ENCODE measurements around the gene ACO2.

DNA sequence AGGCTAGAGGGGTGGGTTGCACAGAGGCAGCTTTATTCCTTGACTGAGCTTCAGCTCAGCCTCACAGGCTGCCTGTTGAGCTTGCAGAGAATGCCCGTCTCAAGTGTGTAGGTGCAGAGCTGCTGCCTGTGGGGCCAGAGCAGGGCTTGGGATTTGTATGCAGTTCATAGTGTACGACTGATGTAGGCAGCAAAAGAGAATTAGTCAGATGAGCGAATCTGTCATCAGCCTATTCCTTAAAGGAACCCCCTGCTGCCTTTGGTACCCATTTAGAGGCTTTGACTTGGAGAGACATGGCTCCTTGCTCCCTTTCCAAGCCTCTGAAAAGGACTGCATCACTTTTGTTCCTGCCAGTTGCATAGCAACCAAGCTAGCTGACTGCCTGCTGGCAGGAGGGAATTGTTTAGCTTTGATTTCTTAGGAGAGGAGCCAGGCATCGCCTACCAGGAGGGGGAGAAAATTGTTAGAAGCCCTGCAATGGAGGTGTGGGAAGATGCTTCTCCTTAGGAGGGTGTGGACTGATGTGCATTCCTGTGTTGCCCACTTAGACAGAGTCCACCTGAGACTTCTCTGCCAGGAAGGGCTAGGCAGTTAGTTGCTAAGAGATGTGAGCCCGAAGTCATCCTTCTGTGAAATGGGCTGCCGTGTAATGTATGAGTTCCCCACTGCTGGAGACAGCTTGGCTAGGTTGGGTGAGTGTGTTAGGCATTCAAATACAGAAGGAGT lies 10.9 kb downstream of the ACO2 start:
- no peak for TF ChIP-seq POLR2AphosphoS5 (IDR thresholded peaks at IDR 0.05)
- TF ChIP-seq, protein P1, sequence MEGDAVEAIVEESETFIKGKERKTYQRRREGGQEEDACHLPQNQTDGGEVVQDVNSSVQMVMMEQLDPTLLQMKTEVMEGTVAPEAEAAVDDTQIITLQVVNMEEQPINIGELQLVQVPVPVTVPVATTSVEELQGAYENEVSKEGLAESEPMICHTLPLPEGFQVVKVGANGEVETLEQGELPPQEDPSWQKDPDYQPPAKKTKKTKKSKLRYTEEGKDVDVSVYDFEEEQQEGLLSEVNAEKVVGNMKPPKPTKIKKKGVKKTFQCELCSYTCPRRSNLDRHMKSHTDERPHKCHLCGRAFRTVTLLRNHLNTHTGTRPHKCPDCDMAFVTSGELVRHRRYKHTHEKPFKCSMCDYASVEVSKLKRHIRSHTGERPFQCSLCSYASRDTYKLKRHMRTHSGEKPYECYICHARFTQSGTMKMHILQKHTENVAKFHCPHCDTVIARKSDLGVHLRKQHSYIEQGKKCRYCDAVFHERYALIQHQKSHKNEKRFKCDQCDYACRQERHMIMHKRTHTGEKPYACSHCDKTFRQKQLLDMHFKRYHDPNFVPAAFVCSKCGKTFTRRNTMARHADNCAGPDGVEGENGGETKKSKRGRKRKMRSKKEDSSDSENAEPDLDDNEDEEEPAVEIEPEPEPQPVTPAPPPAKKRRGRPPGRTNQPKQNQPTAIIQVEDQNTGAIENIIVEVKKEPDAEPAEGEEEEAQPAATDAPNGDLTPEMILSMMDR (IDR thresholded peaks at IDR 0.05): no peak

All from prostate gland (tissue), 2 donors.